Measurements from ENCODE around the gene ANKRD24. TPM values are rescaled to one million over a fixed set of nuclear protein-coding genes. Genes with fewer than 3 reads are reported as not detected.
"Not testable (repeated sequence)": the region's sequence is repeated elsewhere in the genome, so short reads cannot be mapped to it uniquely, and the experiment has no call there.

The ANKRD24 gene
- total RNA-seq, 1 experiment from 2014 or later = 0.71 TPM

- Histone ChIP-seq H4K20me1 (ENCODE audit: insufficient read depth, low read depth, low read length) (no peaks in the 10 kb centered on the region), H3K9ac (ENCODE audit: low read length) (no peak overlapping the region), H3K79me2 (ENCODE audit: low read length) (peaks cover 9% of the 10 kb centered on the region), H3K36me3 (ENCODE audit: insufficient read depth, low read length) (no peaks in the 10 kb centered on the region), H3K9me2 (replicated peaks; ENCODE audit: insufficient read depth, low read length) (no peaks in the 10 kb centered on the region), H3K27ac (ENCODE audit: low read length) (no peak overlapping the region), H3K9me3 (ENCODE audit: low read length) (no peaks in the 10 kb centered on the region), H2AFZ (ENCODE audit: low read length) (no peak overlapping the region), H3K27me3 (ENCODE audit: low read length) (no peaks in the 10 kb centered on the region), H3K4me2 (ENCODE audit: low read depth, low read length, poor library complexity, severe bottlenecking) (no peak overlapping the region), H3K4me3 (ENCODE audit: low read length) (no peak overlapping the region), H3K4me1 (ENCODE audit: low read length) (peaks cover 9% of the 10 kb centered on the region)
- DNase-seq = peak; percentile 93
Measured at GRCh38 chr19:4186087-4186993, 3.9 kb downstream of the ANKRD24 start.

- no peaks in the 10 kb centered on the region for H3K27me3 ChIP-seq (ENCODE audit: low read length)
- H3K79me2 ChIP-seq (ENCODE audit: low read length) = no peaks in the 10 kb centered on the region
- no peaks in the 10 kb centered on the region for H3K9me3 ChIP-seq (ENCODE audit: low read length)
- H3K4me3 ChIP-seq (ENCODE audit: low read length) = no peak overlapping the region
- no peaks in the 10 kb centered on the region for H3K9me2 ChIP-seq (replicated peaks; ENCODE audit: insufficient read depth, low read length)
- no peak overlapping the region for H3K9ac ChIP-seq (ENCODE audit: low read length)
- no peak overlapping the region for H3K4me2 ChIP-seq (ENCODE audit: low read depth, low read length, poor library complexity, severe bottlenecking)
- no peak for DNase-seq
- H3K27ac ChIP-seq (ENCODE audit: low read length) = no peak overlapping the region
- no peaks in the 10 kb centered on the region for H4K20me1 ChIP-seq (ENCODE audit: insufficient read depth, low read depth, low read length)
- no peaks in the 10 kb centered on the region for H3K36me3 ChIP-seq (ENCODE audit: insufficient read depth, low read length)
- H3K4me1 ChIP-seq (ENCODE audit: low read length) = peaks cover 8% of the 10 kb centered on the region
- no peak overlapping the region for H2AFZ ChIP-seq (ENCODE audit: low read length)
Measured at GRCh38 chr19:4187313-4188122, 5.0 kb downstream of the ANKRD24 start.

- no peak overlapping the region for H3K4me2 ChIP-seq (ENCODE audit: low read depth, low read length, poor library complexity, severe bottlenecking)
- no peak overlapping the region for H3K4me3 ChIP-seq (ENCODE audit: low read length)
- H3K27ac ChIP-seq (ENCODE audit: low read length) = no peak overlapping the region
- H3K9me2 ChIP-seq (replicated peaks; ENCODE audit: insufficient read depth, low read length) = no peaks in the 10 kb centered on the region
- no peak overlapping the region for H3K9ac ChIP-seq (ENCODE audit: low read length)
- no peaks in the 10 kb centered on the region for H3K79me2 ChIP-seq (ENCODE audit: low read length)
- no peaks in the 10 kb centered on the region for H3K36me3 ChIP-seq (ENCODE audit: insufficient read depth, low read length)
- H3K4me1 ChIP-seq (ENCODE audit: low read length) = peaks cover 12% of the 10 kb centered on the region
- no peaks in the 10 kb centered on the region for H3K27me3 ChIP-seq (ENCODE audit: low read length)
- DNase-seq = no peak
- no peaks in the 10 kb centered on the region for H4K20me1 ChIP-seq (ENCODE audit: insufficient read depth, low read depth, low read length)
- no peak overlapping the region for H2AFZ ChIP-seq (ENCODE audit: low read length)
- no peaks in the 10 kb centered on the region for H3K9me3 ChIP-seq (ENCODE audit: low read length)
Measured at GRCh38 chr19:4189641-4190040, 7.2 kb downstream of the ANKRD24 start.

GRCh38 chr19:4192537-4192936 is 10.0 kb downstream of the ANKRD24 start:
- not testable (repeated sequence) for H2AFZ ChIP-seq (ENCODE audit: low read length); H3K4me3 ChIP-seq (ENCODE audit: low read length); H3K27me3 ChIP-seq (ENCODE audit: low read length); H3K9ac ChIP-seq (ENCODE audit: low read length); H3K36me3 ChIP-seq (ENCODE audit: insufficient read depth, low read length); H3K4me1 ChIP-seq (ENCODE audit: low read length); DNase-seq; H3K79me2 ChIP-seq (ENCODE audit: low read length); H4K20me1 ChIP-seq (ENCODE audit: insufficient read depth, low read depth, low read length); H3K4me2 ChIP-seq (ENCODE audit: low read depth, low read length, poor library complexity, severe bottlenecking); H3K9me2 ChIP-seq (replicated peaks; ENCODE audit: insufficient read depth, low read length); H3K27ac ChIP-seq (ENCODE audit: low read length)
- peaks cover 10% of the 10 kb centered on the region for H3K9me3 ChIP-seq (ENCODE audit: low read length)

- no peak overlapping the region for H3K27ac ChIP-seq (ENCODE audit: low read length)
- no peaks in the 10 kb centered on the region for H3K9me2 ChIP-seq (replicated peaks; ENCODE audit: insufficient read depth, low read length)
- H3K27me3 ChIP-seq (ENCODE audit: low read length) = no peaks in the 10 kb centered on the region
- peak overlapping the region; percentile 6 for H3K4me2 ChIP-seq (ENCODE audit: low read depth, low read length, poor library complexity, severe bottlenecking)
- H4K20me1 ChIP-seq (ENCODE audit: insufficient read depth, low read depth, low read length) = no peaks in the 10 kb centered on the region
- H3K4me3 ChIP-seq (ENCODE audit: low read length) = no peak overlapping the region; the same call in 1 of the 2 replicates
- peaks cover 10% of the 10 kb centered on the region for H3K4me1 ChIP-seq (ENCODE audit: low read length)
- peak overlapping the region; percentile 21; the same call in 1 of the 2 replicates for H3K9ac ChIP-seq (ENCODE audit: low read length)
- peaks cover 10% of the 10 kb centered on the region for H3K9me3 ChIP-seq (ENCODE audit: low read length)
- H3K36me3 ChIP-seq (ENCODE audit: insufficient read depth, low read length) = no peaks in the 10 kb centered on the region
- H3K79me2 ChIP-seq (ENCODE audit: low read length) = no peaks in the 10 kb centered on the region
- no peak overlapping the region for H2AFZ ChIP-seq (ENCODE audit: low read length)
- peak; percentile 52 for DNase-seq
Measured at GRCh38 chr19:4194353-4194752, 11.9 kb downstream of the ANKRD24 start.

GRCh38 chr19:4196009-4196408 is 13.5 kb downstream of the ANKRD24 start:
- no peak overlapping the region for H2AFZ ChIP-seq (ENCODE audit: low read length)
- H3K9ac ChIP-seq (ENCODE audit: low read length) = no peak overlapping the region
- no peaks in the 10 kb centered on the region for H3K27me3 ChIP-seq (ENCODE audit: low read length)
- no peak overlapping the region for H3K4me2 ChIP-seq (ENCODE audit: low read depth, low read length, poor library complexity, severe bottlenecking)
- peaks cover 10% of the 10 kb centered on the region for H3K9me3 ChIP-seq (ENCODE audit: low read length)
- no peaks in the 10 kb centered on the region for H4K20me1 ChIP-seq (ENCODE audit: insufficient read depth, low read depth, low read length)
- no peak overlapping the region for H3K4me3 ChIP-seq (ENCODE audit: low read length)
- no peaks in the 10 kb centered on the region for H3K79me2 ChIP-seq (ENCODE audit: low read length)
- no peak for DNase-seq
- H3K27ac ChIP-seq (ENCODE audit: low read length) = no peak overlapping the region
- peaks cover 10% of the 10 kb centered on the region for H3K4me1 ChIP-seq (ENCODE audit: low read length)
- H3K36me3 ChIP-seq (ENCODE audit: insufficient read depth, low read length) = no peaks in the 10 kb centered on the region
- H3K9me2 ChIP-seq (replicated peaks; ENCODE audit: insufficient read depth, low read length) = no peaks in the 10 kb centered on the region

- Histone ChIP-seq H3K4me3 (ENCODE audit: low read length) (no peak overlapping the region), H4K20me1 (ENCODE audit: insufficient read depth, low read depth, low read length) (no peaks in the 10 kb centered on the region), H3K27ac (ENCODE audit: low read length) (no peak overlapping the region), H3K27me3 (ENCODE audit: low read length) (no peaks in the 10 kb centered on the region), H2AFZ (ENCODE audit: low read length) (no peak overlapping the region), H3K36me3 (ENCODE audit: insufficient read depth, low read length) (no peaks in the 10 kb centered on the region), H3K9me3 (ENCODE audit: low read length) (peaks cover 10% of the 10 kb centered on the region), H3K9ac (ENCODE audit: low read length) (no peak overlapping the region), H3K4me2 (ENCODE audit: low read depth, low read length, poor library complexity, severe bottlenecking) (no peak overlapping the region), H3K4me1 (ENCODE audit: low read length) (peaks cover 10% of the 10 kb centered on the region), H3K79me2 (ENCODE audit: low read length) (no peaks in the 10 kb centered on the region), H3K9me2 (replicated peaks; ENCODE audit: insufficient read depth, low read length) (no peaks in the 10 kb centered on the region)
- no peak for DNase-seq
Measured at GRCh38 chr19:4196587-4197148, 14.2 kb downstream of the ANKRD24 start.

GRCh38 chr19:4197228-4197624 is 14.7 kb downstream of the ANKRD24 start:
- H3K36me3 ChIP-seq (ENCODE audit: insufficient read depth, low read length) = no peaks in the 10 kb centered on the region
- H3K4me2 ChIP-seq (ENCODE audit: low read depth, low read length, poor library complexity, severe bottlenecking) = no peak overlapping the region
- H3K9me2 ChIP-seq (replicated peaks; ENCODE audit: insufficient read depth, low read length) = no peaks in the 10 kb centered on the region
- DNase-seq = no peak
- no peaks in the 10 kb centered on the region for H3K79me2 ChIP-seq (ENCODE audit: low read length)
- H3K27me3 ChIP-seq (ENCODE audit: low read length) = no peaks in the 10 kb centered on the region
- peaks cover 10% of the 10 kb centered on the region for H3K4me1 ChIP-seq (ENCODE audit: low read length)
- H4K20me1 ChIP-seq (ENCODE audit: insufficient read depth, low read depth, low read length) = no peaks in the 10 kb centered on the region
- H3K27ac ChIP-seq (ENCODE audit: low read length) = no peak overlapping the region
- H2AFZ ChIP-seq (ENCODE audit: low read length) = no peak overlapping the region
- no peak overlapping the region for H3K4me3 ChIP-seq (ENCODE audit: low read length)
- H3K9ac ChIP-seq (ENCODE audit: low read length) = no peak overlapping the region
- peaks cover 10% of the 10 kb centered on the region for H3K9me3 ChIP-seq (ENCODE audit: low read length)

Measured in Karpas-422 (cell line).